HK-2 (cell line): Measurements from ENCODE around the gene LRRC10.

ENCODE experiments used
- DNase-seq: peaks from one replicate; pipeline ENCODE4 v3.0.0-alpha.2; 2018; ENCODE audit not compliant: unreplicated experiment

Gene LRRC10

DNA sequence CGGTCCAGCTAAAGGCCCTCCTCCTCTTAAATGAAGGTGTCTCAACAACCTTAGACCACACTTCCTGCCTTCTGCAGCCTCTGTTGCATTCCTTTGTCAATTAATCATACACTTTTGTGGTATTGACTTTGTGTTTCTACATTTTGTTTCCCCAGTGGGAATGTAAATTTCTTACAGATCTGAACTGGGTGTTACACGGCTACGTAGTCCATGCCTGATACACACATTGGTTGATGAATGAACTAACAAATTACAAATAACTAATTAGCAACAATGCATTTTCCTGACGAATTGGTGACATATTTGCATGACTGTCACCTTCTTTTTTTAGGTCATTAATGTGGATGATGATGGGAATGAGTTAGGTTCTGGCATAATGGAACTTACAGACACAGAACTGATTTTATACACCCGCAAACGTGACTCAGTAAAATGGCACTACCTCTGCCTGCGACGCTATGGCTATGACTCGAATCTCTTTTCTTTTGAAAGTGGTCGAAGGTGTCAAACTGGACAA lies 40.6 kb downstream of the LRRC10 start:
- no peak for DNase-seq

DNA sequence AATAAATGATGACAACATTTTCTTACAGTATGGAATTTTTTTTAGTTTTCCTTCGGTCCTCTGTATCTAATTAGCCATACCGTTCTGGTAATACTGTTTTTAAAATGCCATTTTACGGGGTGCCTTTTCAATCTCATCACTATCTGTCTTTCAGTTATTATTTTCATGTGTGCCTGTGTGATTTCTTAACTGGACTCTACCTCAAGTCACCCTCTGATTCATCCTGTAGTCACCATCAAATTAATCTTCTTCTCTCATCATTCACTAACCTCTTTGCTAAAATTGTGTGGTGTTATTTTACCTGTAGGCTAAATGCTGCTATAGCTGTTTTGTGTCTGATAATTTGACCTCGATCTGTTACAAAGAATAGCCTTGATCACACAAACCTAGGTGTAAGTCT lies 41.5 kb downstream of the LRRC10 start:
- no peak for DNase-seq

DNA sequence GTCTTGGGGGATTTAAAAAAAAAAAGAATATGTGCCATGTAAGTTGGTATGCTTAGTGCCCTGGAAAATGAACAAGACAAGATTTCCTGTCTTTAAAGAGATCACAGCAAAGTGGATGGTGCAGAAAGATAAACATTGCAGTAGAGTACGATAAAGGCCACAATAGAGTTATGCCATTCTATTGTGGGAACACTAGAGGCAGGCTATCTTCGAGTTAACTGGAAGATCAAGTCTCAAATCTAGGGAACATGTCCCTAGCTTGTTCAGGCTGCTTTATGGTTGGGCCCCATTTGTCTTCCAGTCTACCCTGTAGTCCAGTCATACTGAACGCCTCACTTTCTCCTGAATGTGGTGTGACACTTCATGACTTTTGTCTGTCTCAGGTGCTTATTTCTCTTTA lies 44.1 kb downstream of the LRRC10 start:
- DNase-seq: no peak

DNA sequence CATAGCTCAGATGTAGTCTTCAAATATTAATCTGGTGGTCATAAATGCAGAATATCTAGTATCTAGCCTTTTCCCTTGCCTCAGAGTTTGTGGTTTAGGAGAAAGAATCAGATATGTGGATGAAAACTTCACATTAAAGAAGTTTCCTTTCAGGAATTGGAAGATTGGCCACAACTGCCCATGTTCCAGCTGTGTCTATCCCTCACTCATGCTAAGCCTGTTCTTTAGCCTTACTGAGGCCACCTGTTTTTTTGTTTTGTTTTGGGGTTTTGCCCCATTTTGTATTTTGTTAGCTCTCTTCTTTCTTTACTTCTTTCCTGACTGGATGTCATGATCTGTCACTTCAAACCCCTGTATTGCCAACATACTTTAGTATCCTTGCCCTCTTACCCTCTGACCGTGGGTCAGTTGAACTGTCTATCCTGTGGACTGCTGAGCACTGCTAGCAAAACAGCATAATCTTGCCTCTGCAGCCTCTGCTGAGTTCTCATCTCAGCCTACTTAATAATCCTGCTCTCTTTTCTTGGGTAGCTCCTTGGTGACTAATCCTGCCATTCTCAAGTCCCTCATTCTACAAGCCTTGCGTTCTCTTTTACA lies 47.4 kb downstream of the LRRC10 start:
- no peak for DNase-seq
